ENCODE measurements around the gene GNPTG. TPM values are rescaled to one million over a fixed set of nuclear protein-coding genes. Genes with fewer than 3 reads are reported as not detected.

Gene GNPTG
- polyA plus RNA-seq, 1 experiment = 113 TPM

DNA sequence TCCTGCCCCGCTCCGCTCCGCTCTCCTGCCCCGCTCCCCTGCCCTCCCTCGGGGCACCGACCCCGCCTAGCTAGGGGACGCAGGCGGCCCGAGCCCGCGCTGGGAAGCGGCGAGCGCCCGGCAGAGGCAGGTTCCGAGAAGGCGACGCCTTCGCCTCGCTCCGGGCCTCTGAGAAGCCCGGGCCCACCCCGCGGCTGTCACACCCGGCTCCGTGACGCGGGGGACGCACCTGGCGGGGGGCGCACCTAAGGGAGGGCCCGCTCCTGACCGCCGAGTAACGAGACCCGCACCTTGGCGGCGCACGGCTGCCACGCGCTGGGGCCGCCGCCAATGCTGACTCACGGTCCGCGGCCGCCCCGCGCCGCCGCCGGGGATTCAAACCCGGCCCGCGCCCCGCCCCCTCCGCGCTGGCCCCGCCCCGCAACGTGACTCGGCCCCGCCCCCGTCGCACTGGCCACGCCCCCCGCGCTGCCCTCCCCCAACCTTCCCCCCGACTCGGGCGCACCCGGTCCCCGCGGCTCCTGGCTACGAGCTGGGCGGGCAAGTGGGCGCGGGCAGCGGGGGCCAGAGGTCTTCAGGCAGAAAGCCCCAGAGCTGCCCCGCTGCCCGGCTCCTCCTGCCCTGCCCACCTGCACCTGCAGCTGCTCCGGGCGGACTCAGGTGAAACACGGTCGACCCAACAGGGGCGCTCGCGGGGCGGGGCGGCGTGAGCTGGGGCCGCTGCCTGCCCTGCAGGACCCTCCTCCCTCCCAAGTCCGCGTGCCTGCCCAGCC, 27.8 kb downstream of the GNPTG start:
- TF ChIP-seq CTCF (IDR thresholded peaks at IDR 0.05; ENCODE audit: insufficient read depth, low read depth, low read length) = no peak

DNA sequence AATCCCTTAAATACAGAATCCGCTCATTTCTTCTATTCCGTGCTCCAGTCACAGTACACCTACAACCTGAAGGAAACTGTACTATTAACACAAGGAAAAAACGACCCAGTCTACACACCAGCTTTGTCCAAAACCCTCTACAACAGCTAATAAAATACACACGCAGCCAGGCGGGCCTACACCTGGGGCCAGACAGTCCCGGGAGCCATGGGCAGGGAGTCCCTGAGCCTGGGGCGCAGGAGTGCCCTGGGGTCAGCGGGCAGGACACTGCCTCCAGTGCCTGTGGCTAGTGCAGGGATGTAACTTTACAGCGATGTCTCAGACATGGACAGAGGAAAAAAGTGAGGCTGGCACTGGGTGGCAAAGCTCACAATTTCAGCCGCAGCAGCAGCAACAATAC, 28.5 kb downstream of the GNPTG start:
- ChIA-PET CTCF (interaction anchor here (0.6 to 4.3 kb wide), 3 partner anchors 12 to 634 kb away, joined by 3 to 20 read pairs (median 18); no protein-coding TSS in a partner anchor), POLR2A (no interaction called here)
- no peak for TF ChIP-seq CTCF (IDR thresholded peaks at IDR 0.05; ENCODE audit: insufficient read depth, low read depth, low read length)
- no peak for DNase-seq (ENCODE audit: low read depth)
- no peak overlapping the region for H3K4me3 ChIP-seq (ENCODE audit: low read depth, low read length)
- H3K27me3 ChIP-seq (ENCODE audit: control insufficient read depth, insufficient read depth, low read length) = no peaks in the 10 kb centered on the region
- H3K36me3 ChIP-seq (ENCODE audit: control insufficient read depth, insufficient read depth, low read length) = peaks cover 17% of the 10 kb centered on the region

More for the DNA sequence above, 27.8 kb downstream of the GNPTG start:
- H3K27me3 ChIP-seq (ENCODE audit: control insufficient read depth, insufficient read depth, low read length) = no peaks in the 10 kb centered on the region
- ChIA-PET POLR2A (no interaction called here), CTCF (interaction anchor here (0.7 to 4.3 kb wide), 3 partner anchors 11 to 42 kb away, joined by 3 to 20 read pairs (median 18); no protein-coding TSS in a partner anchor)
- peak overlapping the region; percentile 49 for H3K4me3 ChIP-seq (ENCODE audit: low read depth, low read length)
- H3K36me3 ChIP-seq (ENCODE audit: control insufficient read depth, insufficient read depth, low read length) = peaks cover 17% of the 10 kb centered on the region
- DNase-seq (ENCODE audit: low read depth) = no peak

DNA sequence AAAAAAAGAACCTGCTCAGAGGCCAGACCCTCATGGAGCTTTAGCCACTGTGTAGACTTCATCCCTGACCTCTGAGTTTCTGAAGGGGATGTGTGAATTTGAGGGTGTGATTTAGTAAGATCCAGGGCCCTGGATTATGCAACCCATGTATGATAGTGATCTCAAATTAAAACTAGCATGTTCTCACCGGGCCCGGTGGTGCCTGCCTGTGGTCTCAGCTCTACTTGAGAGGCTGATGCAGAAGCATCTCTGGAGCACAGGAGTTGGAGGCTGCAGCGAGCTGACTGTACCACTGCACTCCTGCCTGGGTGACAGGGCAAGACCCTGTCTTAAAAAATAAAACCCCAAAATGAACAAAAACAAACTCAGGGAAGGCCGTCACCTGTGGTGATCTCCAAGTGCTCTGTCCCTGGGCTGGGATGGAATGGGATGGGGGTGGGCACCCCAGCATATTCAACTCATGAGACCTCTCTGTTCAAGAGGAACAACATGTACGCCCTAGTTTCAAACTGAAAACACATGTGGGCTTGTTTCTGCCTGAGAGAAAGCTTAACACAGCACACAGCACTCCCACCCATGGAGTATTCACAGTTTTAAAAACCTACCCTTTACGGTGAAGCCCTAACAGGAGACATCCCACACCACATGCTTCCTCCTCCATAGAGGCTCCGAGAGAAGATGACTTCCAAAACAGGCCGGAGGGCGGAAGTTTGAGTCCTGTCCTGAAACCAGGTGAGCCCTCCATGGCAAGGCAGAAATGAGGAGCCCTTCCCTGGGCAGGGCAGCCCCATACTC, 30.1 kb downstream of the GNPTG start:
- CTCF ChIA-PET = no interaction called here
- no peak overlapping the region for H3K4me3 ChIP-seq (ENCODE audit: low read depth, low read length)
- DNase-seq (ENCODE audit: low read depth) = no peak
- H3K27me3 ChIP-seq (ENCODE audit: control insufficient read depth, insufficient read depth, low read length) = no peaks in the 10 kb centered on the region
- no peak for TF ChIP-seq CTCF (IDR thresholded peaks at IDR 0.05; ENCODE audit: insufficient read depth, low read depth, low read length)
- POLR2A ChIA-PET = no interaction called here
- peaks cover 14% of the 10 kb centered on the region for H3K36me3 ChIP-seq (ENCODE audit: control insufficient read depth, insufficient read depth, low read length)

GRCh38 chr16:1383556-1383955, 31.8 kb downstream of the GNPTG start:
- POLR2A ChIA-PET = no interaction called here
- Histone ChIP-seq H3K36me3 (ENCODE audit: control insufficient read depth, insufficient read depth, low read length) (peaks cover 15% of the 10 kb centered on the region), H3K4me3 (ENCODE audit: low read depth, low read length) (no peak overlapping the region), H3K27me3 (ENCODE audit: control insufficient read depth, insufficient read depth, low read length) (no peaks in the 10 kb centered on the region)
- no peak for TF ChIP-seq CTCF (IDR thresholded peaks at IDR 0.05; ENCODE audit: insufficient read depth, low read depth, low read length)
- DNase-seq (ENCODE audit: low read depth) = no peak
- CTCF ChIA-PET = interaction anchor here (1.0 to 1.1 kb wide), 2 partner anchors 12 to 14 kb away, joined by 3 read pairs; no protein-coding TSS in a partner anchor

DNA sequence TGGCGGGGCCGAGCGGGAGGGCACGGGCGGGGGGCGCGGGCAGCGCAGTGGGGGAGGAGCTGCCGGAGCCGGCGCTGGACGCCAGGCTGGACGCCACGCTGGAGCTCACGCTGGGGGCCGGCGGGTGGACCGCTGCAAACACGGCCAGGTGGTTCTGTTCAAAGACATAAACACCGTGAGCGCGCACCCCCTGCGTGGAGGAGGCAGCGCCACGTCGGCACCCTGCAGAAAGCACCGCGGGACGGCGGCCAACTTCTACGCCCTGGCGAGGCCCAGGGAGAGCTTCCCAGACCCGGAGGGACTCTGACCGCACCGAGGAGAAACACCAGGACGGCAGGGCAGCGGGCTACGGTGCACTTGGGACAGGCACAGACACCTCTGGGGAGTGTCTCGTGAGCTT, 33.5 kb downstream of the GNPTG start:
- Histone ChIP-seq H3K27me3 (ENCODE audit: control insufficient read depth, insufficient read depth, low read length) (no peaks in the 10 kb centered on the region), H3K4me3 (ENCODE audit: low read depth, low read length) (no peak overlapping the region), H3K36me3 (ENCODE audit: control insufficient read depth, insufficient read depth, low read length) (peaks cover 19% of the 10 kb centered on the region)
- ChIA-PET CTCF (no interaction called here), POLR2A (no interaction called here)
- no peak for DNase-seq (ENCODE audit: low read depth)
- no peak for TF ChIP-seq CTCF (IDR thresholded peaks at IDR 0.05; ENCODE audit: insufficient read depth, low read depth, low read length)

Data from BJ (cell line).